GM10248 (cell line): ENCODE measurements around the gene BPIFB2.

Source experiments
- CTCF ChIA-PET: fragments of 300-600 bp; sonication (Branson Sonifier 250); formaldehyde crosslinking; extraction: SDS; loops from one replicate; lab custom pipeline; 2021; ENCODE audit warnings: antibody characterized with exemption; lab: Yijun Ruan, JAX
- POLR2A ChIA-PET: fragments of 350-650 bp; sonication (Branson Sonifier 250); formaldehyde crosslinking; extraction: SDS; loops from one replicate; lab custom pipeline; 2020; ENCODE audit warnings: antibody characterized with exemption; lab: Yijun Ruan, JAX
- DNase-seq: peaks from one replicate; pipeline ENCODE4 v3.0.0; 2012; ENCODE audit errors: extremely low spot score
- TF ChIP-seq, protein P1 (sequence below): IDR thresholded peaks from 2 replicates; pipeline ENCODE4 v1.5.1; 2012; ENCODE audit warnings: mild to moderate bottlenecking, low read depth; ENCODE audit errors: extremely low read depth, missing control alignments, control extremely low read depth

Gene BPIFB2

GRCh38 chr20:32989507-32990283 is 17.8 kb upstream of the BPIFB2 start:
- TF ChIP-seq, protein P1, sequence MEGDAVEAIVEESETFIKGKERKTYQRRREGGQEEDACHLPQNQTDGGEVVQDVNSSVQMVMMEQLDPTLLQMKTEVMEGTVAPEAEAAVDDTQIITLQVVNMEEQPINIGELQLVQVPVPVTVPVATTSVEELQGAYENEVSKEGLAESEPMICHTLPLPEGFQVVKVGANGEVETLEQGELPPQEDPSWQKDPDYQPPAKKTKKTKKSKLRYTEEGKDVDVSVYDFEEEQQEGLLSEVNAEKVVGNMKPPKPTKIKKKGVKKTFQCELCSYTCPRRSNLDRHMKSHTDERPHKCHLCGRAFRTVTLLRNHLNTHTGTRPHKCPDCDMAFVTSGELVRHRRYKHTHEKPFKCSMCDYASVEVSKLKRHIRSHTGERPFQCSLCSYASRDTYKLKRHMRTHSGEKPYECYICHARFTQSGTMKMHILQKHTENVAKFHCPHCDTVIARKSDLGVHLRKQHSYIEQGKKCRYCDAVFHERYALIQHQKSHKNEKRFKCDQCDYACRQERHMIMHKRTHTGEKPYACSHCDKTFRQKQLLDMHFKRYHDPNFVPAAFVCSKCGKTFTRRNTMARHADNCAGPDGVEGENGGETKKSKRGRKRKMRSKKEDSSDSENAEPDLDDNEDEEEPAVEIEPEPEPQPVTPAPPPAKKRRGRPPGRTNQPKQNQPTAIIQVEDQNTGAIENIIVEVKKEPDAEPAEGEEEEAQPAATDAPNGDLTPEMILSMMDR: no peak
- POLR2A ChIA-PET: no interaction called here
- CTCF ChIA-PET: no interaction called here
- no peak for DNase-seq

DNA sequence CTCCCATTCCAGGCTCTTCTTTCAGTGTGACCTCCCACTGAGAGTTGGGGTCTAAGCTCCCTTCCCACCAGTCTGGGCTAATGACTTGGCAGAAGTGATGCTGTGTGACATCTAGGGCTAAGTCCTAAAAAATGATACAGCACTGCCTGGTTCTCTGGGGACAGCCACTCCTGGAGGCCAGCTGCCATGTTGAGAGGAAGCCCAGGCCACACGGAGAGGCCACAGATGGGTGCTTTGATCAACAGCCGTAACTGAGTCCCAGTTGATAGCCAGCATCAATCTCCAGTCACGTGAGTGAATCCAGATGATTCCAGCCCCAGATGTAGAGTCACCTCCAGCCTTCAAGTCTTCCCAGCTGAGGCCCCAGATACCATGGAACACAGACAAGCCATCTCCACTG is 17.1 kb upstream of the BPIFB2 start:
- ChIA-PET POLR2A (no interaction called here), CTCF (no interaction called here)
- TF ChIP-seq, protein P1: no peak
- no peak for DNase-seq

GRCh38 chr20:32991383-32991782 is 16.1 kb upstream of the BPIFB2 start:
- TF ChIP-seq, protein P1: no peak
- ChIA-PET CTCF (no interaction called here), POLR2A (no interaction called here)
- DNase-seq: no peak

DNA sequence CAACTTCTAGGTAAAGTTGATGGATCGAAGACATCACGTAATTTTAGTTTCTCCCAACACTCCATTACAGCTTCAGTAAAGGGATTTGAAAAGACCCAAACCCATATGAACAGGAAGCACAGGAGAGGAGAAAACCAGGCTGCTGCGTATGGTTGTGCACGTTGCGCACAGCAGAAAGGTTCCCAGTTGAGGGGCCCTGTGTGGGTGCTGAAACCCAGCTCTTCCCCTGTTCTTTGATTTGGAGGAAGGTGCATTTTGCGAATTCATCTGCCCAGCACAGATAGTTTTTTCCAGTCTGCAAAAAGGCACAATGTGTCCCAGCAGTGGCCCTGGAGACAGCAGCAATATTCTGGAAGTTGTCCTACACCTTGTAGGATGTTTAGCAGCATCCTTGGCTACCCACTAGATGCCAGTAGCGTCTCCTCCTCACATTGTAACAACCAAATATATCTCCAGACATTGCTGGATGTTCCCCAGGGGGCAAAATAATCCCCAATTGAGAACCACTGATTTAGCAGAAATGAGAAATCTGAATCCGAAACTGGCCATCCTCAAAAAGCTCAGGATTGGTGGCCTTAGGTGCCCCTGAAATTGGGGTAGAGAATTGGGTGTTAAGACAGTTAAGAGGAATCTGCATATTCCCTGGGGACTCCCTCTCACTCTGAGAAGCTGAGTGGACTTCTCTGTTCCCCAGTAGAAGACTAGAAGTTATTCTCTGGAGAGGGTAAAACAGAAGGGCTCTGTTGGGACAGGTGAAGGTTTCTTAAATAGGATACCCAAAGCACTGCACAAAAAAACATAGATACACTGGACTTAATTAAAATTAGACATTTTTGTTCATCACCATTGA is 15.5 kb upstream of the BPIFB2 start:
- TF ChIP-seq, protein P1: no peak
- CTCF ChIA-PET: no interaction called here

GRCh38 chr20:32993496-32994050 is 13.9 kb upstream of the BPIFB2 start:
- no peak for DNase-seq
- ChIA-PET POLR2A (no interaction called here), CTCF (interaction anchor here (1.0 to 2.7 kb wide), 2 partner anchors 10 to 11 kb away, joined by 3 to 10 read pairs; no protein-coding TSS in a partner anchor)
- TF ChIP-seq, protein P1: no peak

More for the DNA sequence above, 15.5 kb upstream of the BPIFB2 start:
- DNase-seq: no peak
- POLR2A ChIA-PET: no interaction called here

DNA sequence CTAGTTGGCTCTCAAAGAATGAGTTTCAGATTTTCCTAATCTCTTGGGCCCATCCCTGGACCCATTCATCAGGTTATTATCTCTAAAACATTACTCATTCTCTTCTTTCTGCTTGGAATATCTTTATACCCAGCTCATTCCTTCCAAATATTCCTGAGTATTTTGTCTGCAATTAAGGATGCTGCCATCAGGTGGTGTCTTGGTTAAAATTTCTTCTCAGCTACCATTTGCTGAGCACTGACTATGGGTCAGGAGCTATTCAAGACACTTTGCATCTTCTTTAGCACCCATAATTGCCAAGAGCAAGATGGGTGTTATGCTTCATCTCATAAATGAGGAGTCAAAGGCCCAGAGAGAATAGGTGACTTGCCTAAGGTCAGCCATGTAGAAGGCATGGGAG is 11.7 kb upstream of the BPIFB2 start:
- TF ChIP-seq, protein P1: no peak
- ChIA-PET POLR2A (no interaction called here), CTCF (interaction anchor here (1.6 to 2.7 kb wide), 3 partner anchors 9 to 12 kb away, joined by 4 to 10 read pairs (median 7); partner anchors contain the start of gene SUN5)
- DNase-seq: no peak
